IMR-90 (cell line): Measurements from ENCODE around the gene SCG5. TPM values are rescaled to one million over a fixed set of nuclear protein-coding genes. Genes with fewer than 3 reads are reported as not detected.
A peak's percentile ranks its signal among the peaks of the same experiment; 100 is the strongest.

Source experiments
- ATAC-seq: fragments of 200-7000 bp; cut with Tn5 transposase; 2 replicates; pipeline ENCODE4 v1.9.1; 2020; ENCODE audit warnings: low read depth, mild to moderate bottlenecking, moderate library complexity
- BruUV-seq: library from RNA; stranded (reverse); fragments of 400-500 nt; replicated peaks from 2 replicates; lab custom pipeline; 2021; lab: Mats Ljungman, UMichigan
- CTCF ChIA-PET: fragments of 300-600 bp; formaldehyde crosslinking; extraction: SDS; loops from one replicate; lab custom pipeline; 2021; ENCODE audit warnings: antibody characterized with exemption; lab: Yijun Ruan, JAX
- POLR2A ChIA-PET: fragments of 300-600 bp; sonication (Branson Sonifier 250); formaldehyde crosslinking; loops from one replicate; lab custom pipeline; 2022; ENCODE audit warnings: antibody characterized with exemption; ENCODE audit not compliant: unreplicated experiment; lab: Charles Lee
- DNase-seq: peaks from one replicate; pipeline ENCODE4 v3.0.0; 2013
- H2AFZ ChIP-seq: replicated peaks from 2 replicates; pipeline ENCODE3; 2013; ENCODE audit warnings: low read length, mild to moderate bottlenecking; ENCODE audit not compliant: poor library complexity
- H2AK5ac ChIP-seq: 2 replicates; pipeline ENCODE4 v1.6.1; 2013; ENCODE audit warnings: low read depth, low read length, inconsistent platforms
- H2AK9ac ChIP-seq: replicated peaks from 2 replicates; pipeline ENCODE3; 2013; ENCODE audit warnings: mild to moderate bottlenecking, low read depth, low read length, moderate library complexity; ENCODE audit not compliant: poor library complexity
- H2BK120ac ChIP-seq: 2 replicates; pipeline ENCODE4 v1.6.1; 2013; ENCODE audit warnings: low read depth, low read length, inconsistent platforms
- H2BK15ac ChIP-seq: 3 replicates; pipeline ENCODE4 v1.6.1; 2013; ENCODE audit warnings: low read depth, low read length, inconsistent platforms
- H2BK20ac ChIP-seq: 2 replicates; pipeline ENCODE4 v1.6.1; 2013; ENCODE audit warnings: low read depth, mild to moderate bottlenecking, inconsistent platforms, low read length, moderate library complexity
- H2BK5ac ChIP-seq: 2 replicates; pipeline ENCODE4 v1.6.1; 2013; ENCODE audit warnings: mild to moderate bottlenecking, low read depth, low read length, inconsistent platforms; ENCODE audit not compliant: poor library complexity, severe bottlenecking
- H3K14ac ChIP-seq: replicated peaks from 2 replicates; pipeline ENCODE4 v1.6.1; 2013; ENCODE audit warnings: low read depth, low read length, inconsistent platforms
- H3K18ac ChIP-seq: 2 replicates; pipeline ENCODE4 v1.6.1; 2013; ENCODE audit warnings: low read depth, low read length, control low read depth
- H3K23ac ChIP-seq: 2 replicates; pipeline ENCODE4 v1.6.1; 2013; ENCODE audit warnings: low read depth, low read length, inconsistent platforms
- H3K27ac ChIP-seq: 2 replicates; pipeline ENCODE4 v1.5.1; 2013; ENCODE audit warnings: mild to moderate bottlenecking, control low read depth, low read length; ENCODE audit not compliant: insufficient read depth
- H3K27me3 ChIP-seq: 2 replicates; pipeline ENCODE4 v1.6.1; 2013; ENCODE audit warnings: low read length; ENCODE audit not compliant: control insufficient read depth, insufficient read depth
- H3K36me3 ChIP-seq: 2 replicates; pipeline ENCODE4 v1.6.1; 2013; ENCODE audit warnings: low read length, mixed read lengths; ENCODE audit not compliant: control insufficient read depth, insufficient read depth
- H3K4ac ChIP-seq: 2 replicates; pipeline ENCODE4 v1.6.1; 2013; ENCODE audit warnings: low read depth, low read length, inconsistent platforms
- H3K4me1 ChIP-seq: 2 replicates; pipeline ENCODE4 v1.6.1; 2013; ENCODE audit warnings: low read length, mixed read lengths; ENCODE audit not compliant: control insufficient read depth, insufficient read depth
- H3K4me2 ChIP-seq: 2 replicates; pipeline ENCODE4 v1.6.1; 2013; ENCODE audit warnings: low read depth, mild to moderate bottlenecking, control low read depth, low read length, moderate library complexity
- H3K4me3 ChIP-seq: 2 replicates; pipeline ENCODE4 v1.5.1; 2013; ENCODE audit warnings: low read depth, mild to moderate bottlenecking, control low read depth, low read length, moderate library complexity; ENCODE audit not compliant: insufficient read depth
- H3K56ac ChIP-seq: 2 replicates; pipeline ENCODE4 v1.6.1; 2013; ENCODE audit warnings: low read length, inconsistent platforms; ENCODE audit not compliant: insufficient read depth; ENCODE audit errors: extremely low read depth
- H3K79me1 ChIP-seq, 2 experiments: 2 replicates each; pipeline ENCODE4 v1.6.1; 2013; ENCODE audit warnings: low read length in 2 of 2, inconsistent platforms in 1 of 2, low read depth in 1 of 2
- H3K9ac ChIP-seq: 2 replicates; pipeline ENCODE4 v1.6.1; 2013; ENCODE audit warnings: low read depth, low read length, control low read depth
- H3K9me1 ChIP-seq: 2 replicates; pipeline ENCODE4 v1.6.1; 2013; ENCODE audit warnings: low read length, inconsistent platforms; ENCODE audit not compliant: insufficient read depth
- H3K9me3 ChIP-seq: 2 replicates; pipeline ENCODE4 v1.6.1; 2013; ENCODE audit warnings: low read length; ENCODE audit not compliant: control insufficient read depth, insufficient read depth
- H4K20me1 ChIP-seq: 2 replicates; pipeline ENCODE4 v1.6.1; 2013; ENCODE audit warnings: low read length, inconsistent platforms; ENCODE audit not compliant: insufficient read depth
- H4K5ac ChIP-seq: 2 replicates; pipeline ENCODE4 v1.6.1; 2013; ENCODE audit warnings: mild to moderate bottlenecking, low read depth, low read length, control low read depth
- H4K8ac ChIP-seq, 2 experiments: 2 replicates each; pipeline ENCODE4 v1.6.1; 2013; ENCODE audit warnings: low read depth in 2 of 2, low read length in 2 of 2, control low read depth in 1 of 2, inconsistent platforms in 1 of 2
- H4K91ac ChIP-seq: 2 replicates; pipeline ENCODE4 v1.6.1; 2013; ENCODE audit warnings: low read depth, low read length, inconsistent platforms; ENCODE audit not compliant: insufficient read depth
- CHD1 ChIP-seq: IDR thresholded peaks from 2 replicates; pipeline ENCODE4 v1.6.1; 2012; ENCODE audit warnings: low read depth, low read length, improper control_type of control experiment
- MAZ ChIP-seq: IDR thresholded peaks from 2 replicates; pipeline ENCODE4 v1.6.1; 2012; ENCODE audit warnings: low read depth, mild to moderate bottlenecking, low read length, improper control_type of control experiment, moderate library complexity, borderline replicate concordance
- MXI1 ChIP-seq: IDR thresholded peaks from 2 replicates; pipeline ENCODE4 v1.6.1; 2012; ENCODE audit warnings: low read depth, mild to moderate bottlenecking, low read length, moderate library complexity, borderline replicate concordance
- NFE2L2 ChIP-seq: fragments of 150-350 bp; IDR thresholded peaks from 2 replicates; pipeline ENCODE4 v1.6.1; 2016; ENCODE audit warnings: low read depth, mild to moderate bottlenecking, low read length
- RAD21 ChIP-seq: IDR thresholded peaks from 2 replicates; pipeline ENCODE4 v1.6.1; 2012; ENCODE audit warnings: low read length, improper control_type of control experiment
- RFX5 ChIP-seq: IDR thresholded peaks from 2 replicates; pipeline ENCODE4 v1.8.0; 2012; ENCODE audit warnings: low read depth, mild to moderate bottlenecking, low read length, moderate library complexity
- WGBS, 2 experiments: methylation state at CpG; one replicate each; pipeline versions ENCODE4 v1.1.5 to v1.1.7; 2013; ENCODE audit warnings: missing lambda C conversion rate in 2 of 2; ENCODE audit not compliant: insufficient read length in 1 of 2; ENCODE audit errors: extremely low coverage in 2 of 2; 5-methylcytosine and 5-hydroxymethylcytosine counted together
- dilution Hi-C: fragments of 300-500 bp; cut with HindIII; formaldehyde crosslinking; loops from one replicate; pipeline ENCODE4 v1.14.3; 2018; ENCODE audit warnings: low sequenced_read_pairs; ENCODE audit not compliant: unreplicated experiment
- in situ Hi-C: fragments of 300-500 bp; cut with MboI; formaldehyde crosslinking; loops from 3 replicates; pipeline ENCODE4 v1.14.3; 2019; ENCODE audit warnings: low sequenced_read_pairs, inconsistent platforms, mixed read lengths
- intact Hi-C: fragments of 100-400 bp; cut with micrococcal nuclease; formaldehyde crosslinking; loops from 2 replicates; pipeline ENCODE4 v1.10.0; 2022
- polyA plus RNA-seq, 3 experiments: library from polyadenylated mRNA; depleted of rRNA; stranded (reverse); fragments of >200 nt; gene quantifications; 2 replicates each; pipeline ENCODE4 v1.2.3, GENCODE V29; 2012; ENCODE audit warnings: low replicate concordance in 1 of 3
- total RNA-seq: library from RNA; depleted of rRNA; stranded (reverse); fragments of >200 nt; gene quantifications from 2 replicates; pipeline ENCODE4 v1.2.3, GENCODE V29; 2012

Gene SCG5
- total and polyA plus RNA-seq, 2 of the 4 experiments (the other 2 are of a cell fraction) = 7.9 to 16.8 TPM

GRCh38 chr15:32668942-32669341, 27.4 kb downstream of the SCG5 start:
- no peak overlapping the region for H3K4me3 ChIP-seq
- CTCF ChIA-PET = interaction anchor here (0.7 to 1.4 kb wide), 2 partner anchors 8 to 10 kb away, joined by 3 to 4 read pairs; no protein-coding TSS in a partner anchor
- no peak overlapping the region for H2BK120ac ChIP-seq
- no peak overlapping the region for H4K91ac ChIP-seq
- peaks cover 5 to 15% of the 10 kb centered on the region in 2 experiments for H3K79me1 ChIP-seq
- in situ Hi-C loops = loop anchor here (10.0 kb wide), 1 partner anchor 46 kb away; the partner anchor contains the start of gene GREM1
- no peak overlapping the region for H3K27ac ChIP-seq
- ATAC-seq = no peak
- WGBS, 2 experiments = no CpG with 5 or more reads among the region's 2 CpGs
- H2AFZ ChIP-seq = no peak overlapping the region
- BruUV-seq = no TSS peak
- no peaks in the 10 kb centered on the region; the same call in 1 of the 2 replicates for H3K9me1 ChIP-seq
- TF ChIP-seq RAD21 = no peak
- TF ChIP-seq MAZ = no peak
- no peak for TF ChIP-seq RFX5
- TF ChIP-seq MXI1 = no peak
- no peak for TF ChIP-seq NFE2L2
- TF ChIP-seq CHD1 = no peak
- no peak overlapping the region for H2AK5ac ChIP-seq
- no peak overlapping the region for H3K9ac ChIP-seq
- intact Hi-C loops = loop anchor here (5.0 kb wide), 1 partner anchor 188 kb away; no protein-coding TSS in a partner anchor
- peak overlapping the region; percentile 15; the same call in 1 of the 2 replicates for H3K4ac ChIP-seq
- POLR2A ChIA-PET = no interaction called here
- no peak overlapping the region for H3K23ac ChIP-seq
- no peak overlapping the region for H3K4me2 ChIP-seq
- DNase-seq = no peak
- H3K9me3 ChIP-seq = no peaks in the 10 kb centered on the region
- no peak overlapping the region for H2BK5ac ChIP-seq
- no peak overlapping the region for H2BK15ac ChIP-seq
- no peak overlapping the region for H2BK20ac ChIP-seq
- peaks cover 13% of the 10 kb centered on the region for H3K4me1 ChIP-seq
- dilution Hi-C loops = no loop called here
- no peak overlapping the region for H3K56ac ChIP-seq
- H3K27me3 ChIP-seq = no peaks in the 10 kb centered on the region
- H4K5ac ChIP-seq = no peak overlapping the region
- no peak overlapping the region for H4K8ac ChIP-seq
- H3K36me3 ChIP-seq = no peaks in the 10 kb centered on the region
- no peak overlapping the region for H2AK9ac ChIP-seq
- H4K20me1 ChIP-seq = no peaks in the 10 kb centered on the region
- no peak overlapping the region for H3K14ac ChIP-seq
- H3K18ac ChIP-seq = no peak overlapping the region
